ENCODE results near the gene HEXIM1.

GRCh38 chr17:45160447-45161287 lies 12.4 kb downstream of the HEXIM1 start:
- no peak for TF ChIP-seq POLR2A (IDR thresholded peaks at IDR 0.05; ENCODE audit: low read depth)
- peak in 1 of 3 experiments; percentile 33 for TF ChIP-seq CTCF (IDR thresholded peaks at IDR 0.05)
- no peak for TF ChIP-seq POLR2AphosphoS5 (IDR thresholded peaks at IDR 0.05)
- no peak for TF ChIP-seq EP300 (IDR thresholded peaks at IDR 0.05)
